ENCODE measurements around the gene SLC41A2.

Gene SLC41A2, protein sequence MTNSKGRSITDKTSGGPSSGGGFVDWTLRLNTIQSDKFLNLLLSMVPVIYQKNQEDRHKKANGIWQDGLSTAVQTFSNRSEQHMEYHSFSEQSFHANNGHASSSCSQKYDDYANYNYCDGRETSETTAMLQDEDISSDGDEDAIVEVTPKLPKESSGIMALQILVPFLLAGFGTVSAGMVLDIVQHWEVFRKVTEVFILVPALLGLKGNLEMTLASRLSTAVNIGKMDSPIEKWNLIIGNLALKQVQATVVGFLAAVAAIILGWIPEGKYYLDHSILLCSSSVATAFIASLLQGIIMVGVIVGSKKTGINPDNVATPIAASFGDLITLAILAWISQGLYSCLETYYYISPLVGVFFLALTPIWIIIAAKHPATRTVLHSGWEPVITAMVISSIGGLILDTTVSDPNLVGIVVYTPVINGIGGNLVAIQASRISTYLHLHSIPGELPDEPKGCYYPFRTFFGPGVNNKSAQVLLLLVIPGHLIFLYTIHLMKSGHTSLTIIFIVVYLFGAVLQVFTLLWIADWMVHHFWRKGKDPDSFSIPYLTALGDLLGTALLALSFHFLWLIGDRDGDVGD

DNA sequence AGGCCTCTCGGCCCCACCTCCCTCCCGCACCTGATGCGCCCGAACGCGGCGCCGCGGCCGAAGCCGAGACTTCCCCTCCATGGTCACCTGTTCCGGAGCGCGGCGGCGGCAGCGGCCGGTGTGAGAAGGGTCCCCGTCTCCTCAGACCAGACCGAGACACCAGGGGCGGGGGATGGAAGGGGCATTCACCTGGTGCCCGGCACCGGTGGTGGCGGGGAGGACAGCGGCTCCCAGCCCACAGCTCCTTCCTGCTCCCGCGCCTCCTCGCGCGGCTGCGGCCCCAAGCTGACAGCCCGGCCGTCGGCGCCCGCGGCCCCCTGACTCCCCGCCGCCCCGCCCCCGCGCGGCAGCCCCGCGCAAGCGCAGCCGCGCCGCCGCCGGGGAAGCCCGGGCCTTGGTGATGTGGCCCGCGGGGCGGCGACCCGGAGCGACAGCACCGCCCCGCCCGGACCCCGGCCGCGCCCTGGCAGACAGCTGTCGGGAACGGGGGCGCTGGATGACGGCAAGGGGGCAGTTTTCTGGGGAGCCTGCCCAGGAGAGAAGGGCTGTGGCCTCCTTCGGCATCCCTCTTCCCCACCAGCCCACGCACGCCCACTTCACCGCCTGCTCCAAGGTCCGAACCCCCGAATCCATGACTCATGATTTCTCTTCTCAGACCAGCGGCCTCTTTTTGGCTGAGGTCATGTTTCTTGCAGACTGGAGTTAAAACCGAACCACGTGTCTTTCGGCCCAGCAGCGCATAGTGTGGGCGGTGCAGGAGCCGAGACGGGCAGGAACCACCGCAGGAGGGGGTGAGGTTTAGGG is at the start of gene SLC41A2:
TSS of gene SLC41A2 (minus strand) at position 290 of the 804 bp plus-strand sequence. CDS start 29,763 bp downstream, outside the sequence.
- DNase-seq (ENCODE audit: extremely low read depth, low read depth): peak; percentile 75
- peak within 1 kb of the TSS; percentile 62 for H3K4me3 ChIP-seq (replicated peaks; ENCODE audit: low read depth, low read length)
- TF ChIP-seq, protein P1, sequence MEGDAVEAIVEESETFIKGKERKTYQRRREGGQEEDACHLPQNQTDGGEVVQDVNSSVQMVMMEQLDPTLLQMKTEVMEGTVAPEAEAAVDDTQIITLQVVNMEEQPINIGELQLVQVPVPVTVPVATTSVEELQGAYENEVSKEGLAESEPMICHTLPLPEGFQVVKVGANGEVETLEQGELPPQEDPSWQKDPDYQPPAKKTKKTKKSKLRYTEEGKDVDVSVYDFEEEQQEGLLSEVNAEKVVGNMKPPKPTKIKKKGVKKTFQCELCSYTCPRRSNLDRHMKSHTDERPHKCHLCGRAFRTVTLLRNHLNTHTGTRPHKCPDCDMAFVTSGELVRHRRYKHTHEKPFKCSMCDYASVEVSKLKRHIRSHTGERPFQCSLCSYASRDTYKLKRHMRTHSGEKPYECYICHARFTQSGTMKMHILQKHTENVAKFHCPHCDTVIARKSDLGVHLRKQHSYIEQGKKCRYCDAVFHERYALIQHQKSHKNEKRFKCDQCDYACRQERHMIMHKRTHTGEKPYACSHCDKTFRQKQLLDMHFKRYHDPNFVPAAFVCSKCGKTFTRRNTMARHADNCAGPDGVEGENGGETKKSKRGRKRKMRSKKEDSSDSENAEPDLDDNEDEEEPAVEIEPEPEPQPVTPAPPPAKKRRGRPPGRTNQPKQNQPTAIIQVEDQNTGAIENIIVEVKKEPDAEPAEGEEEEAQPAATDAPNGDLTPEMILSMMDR (IDR thresholded peaks at IDR 0.05; ENCODE audit: low read depth, low read length, missing control alignments): no peak

DNA sequence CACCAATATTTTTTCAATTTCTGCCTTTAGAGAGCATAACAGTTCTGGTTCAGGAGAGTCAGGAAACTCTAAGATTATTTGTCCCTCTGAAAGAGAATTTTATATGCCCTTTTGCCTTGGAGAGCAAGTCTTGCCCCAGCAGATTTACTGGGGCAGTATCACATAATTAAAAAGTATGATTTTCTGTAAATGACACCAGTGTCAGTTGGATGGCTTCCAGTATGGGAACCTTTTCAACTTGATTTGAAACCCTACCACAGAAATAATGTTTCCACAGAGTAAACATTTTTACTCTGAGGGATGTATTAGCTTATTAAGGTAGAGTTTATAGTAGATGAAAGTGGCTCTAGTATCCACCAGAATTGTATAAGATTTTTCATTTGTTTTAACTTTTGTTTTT is 43.4 kb upstream of the SLC41A2 start:
- DNase-seq (ENCODE audit: extremely low read depth, low read depth): no peak
- TF ChIP-seq, protein P1 (IDR thresholded peaks at IDR 0.05; ENCODE audit: low read depth, low read length, missing control alignments): no peak
- no peak overlapping the region for H3K4me3 ChIP-seq (replicated peaks; ENCODE audit: low read depth, low read length)

- H3K4me3 ChIP-seq (replicated peaks; ENCODE audit: low read depth, low read length): no peak overlapping the region
- DNase-seq (ENCODE audit: extremely low read depth, low read depth): no peak
- TF ChIP-seq, protein P1 (IDR thresholded peaks at IDR 0.05; ENCODE audit: low read depth, low read length, missing control alignments): no peak
These were observed 41.2 kb upstream of the SLC41A2 start for GRCh38 chr12:104999347-104999685.

DNA sequence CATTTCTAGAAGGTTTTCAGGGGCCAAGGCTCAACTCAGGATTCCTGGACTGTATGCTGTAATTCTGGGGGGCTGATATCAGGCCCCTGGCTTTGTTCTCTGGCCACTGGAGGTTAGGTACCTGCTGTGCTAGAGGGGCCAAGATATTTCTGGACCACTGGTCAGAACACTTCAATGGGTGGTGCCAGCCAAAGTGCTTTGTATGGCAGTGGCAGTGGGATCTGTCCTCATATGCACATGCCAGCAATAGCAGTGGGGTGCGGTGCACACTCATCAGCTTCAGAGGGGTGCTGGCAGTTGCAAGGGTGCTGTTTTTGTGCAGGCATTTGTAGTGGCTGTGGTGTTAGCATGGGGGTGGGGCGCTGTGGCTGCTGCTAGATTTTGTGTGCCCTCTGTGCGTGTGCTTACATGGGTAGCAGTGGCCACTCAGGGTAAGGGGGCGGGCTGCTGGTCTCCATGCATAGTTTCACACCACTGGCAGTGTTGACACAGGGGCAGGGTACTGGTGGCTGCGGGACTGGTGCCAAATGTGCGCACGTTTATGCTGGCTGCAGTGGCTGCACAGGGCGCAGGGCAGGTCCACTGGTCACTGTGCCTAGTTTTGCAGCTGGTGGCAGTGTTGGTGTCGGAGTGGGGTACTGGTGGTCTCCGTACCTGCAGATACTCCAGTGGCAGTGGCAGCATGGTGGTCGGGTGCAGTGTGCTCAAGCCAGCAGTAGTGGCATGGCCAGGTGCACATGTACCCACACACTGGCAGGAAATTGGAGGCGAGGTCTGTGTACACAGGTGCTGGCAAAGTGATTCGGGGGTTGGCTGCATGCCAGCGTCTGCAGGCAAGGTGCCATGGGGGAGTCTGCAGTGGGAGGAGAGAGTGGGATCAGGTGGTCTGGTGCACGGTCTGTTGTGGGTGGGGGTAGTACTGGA is 40.6 kb upstream of the SLC41A2 start:
- no peak overlapping the region for H3K4me3 ChIP-seq (replicated peaks; ENCODE audit: low read depth, low read length)
- TF ChIP-seq, protein P1 (IDR thresholded peaks at IDR 0.05; ENCODE audit: low read depth, low read length, missing control alignments): no peak
- no peak for DNase-seq (ENCODE audit: extremely low read depth, low read depth)

- H3K4me3 ChIP-seq (replicated peaks; ENCODE audit: low read depth, low read length): no peak overlapping the region
- TF ChIP-seq, protein P1 (IDR thresholded peaks at IDR 0.05; ENCODE audit: low read depth, low read length, missing control alignments): no peak
These were observed 39.5 kb upstream of the SLC41A2 start for GRCh38 chr12:104997541-104997940.

DNA sequence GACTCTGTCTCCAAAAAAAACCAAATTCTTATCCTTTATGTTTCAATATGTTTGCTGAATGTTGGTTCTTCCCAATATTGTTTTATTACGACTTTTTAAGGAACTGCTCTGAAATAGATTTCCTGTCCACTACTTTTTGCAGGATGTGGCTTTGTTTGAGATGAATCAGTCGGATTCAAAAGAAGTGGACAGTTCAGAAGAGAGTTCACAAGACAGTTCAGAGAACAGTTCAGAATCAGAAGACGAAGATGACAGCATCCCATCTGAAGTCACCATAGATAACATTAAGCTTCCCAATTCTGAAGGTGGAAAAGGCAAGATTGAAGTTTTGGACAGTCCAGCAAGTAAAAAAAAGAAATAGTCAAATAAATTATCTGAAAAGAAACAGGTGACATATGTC is 36.2 kb upstream of the SLC41A2 start:
- TF ChIP-seq, protein P1 (IDR thresholded peaks at IDR 0.05; ENCODE audit: low read depth, low read length, missing control alignments): no peak
- no peak overlapping the region for H3K4me3 ChIP-seq (replicated peaks; ENCODE audit: low read depth, low read length)
- DNase-seq (ENCODE audit: extremely low read depth, low read depth): no peak

More at GRCh38 chr12:104997541-104997940, 39.5 kb upstream of the SLC41A2 start:
- no peak for DNase-seq (ENCODE audit: extremely low read depth, low read depth)

Measured in HFF-Myc (cell line).